Liver (tissue), 9 donors: ENCODE data around the gene ENTPD8. TPM values are rescaled to one million over a fixed set of nuclear protein-coding genes. Genes with fewer than 3 reads are reported as not detected.

Source experiments
- DNase-seq: peaks from one replicate; pipeline ENCODE4 v3.0.0-alpha.2; 2017; ENCODE audit warnings: low spot score
- H3K27ac ChIP-seq, 2 donors: one replicate each; pipeline ENCODE4 v1.7.0; 2013; ENCODE audit warnings: inconsistent platforms in 2 of 2, low read length in 2 of 2, control low read depth in 1 of 2, low read depth in 1 of 2, mild to moderate bottlenecking in 1 of 2
- H3K27me3 ChIP-seq, 4 donors: one replicate each; pipeline versions ENCODE4 v1.6.1 to v1.7.0; 2013; ENCODE audit warnings: low read length in 3 of 4, inconsistent platforms in 1 of 4, mild to moderate bottlenecking in 1 of 4, moderate library complexity in 1 of 4; ENCODE audit not compliant: control insufficient read depth in 4 of 4, insufficient read depth in 4 of 4
- H3K36me3 ChIP-seq, 4 donors: one replicate each; pipeline versions ENCODE4 v1.6.1 to v1.7.0; 2013; ENCODE audit warnings: low read length in 3 of 4, mild to moderate bottlenecking in 3 of 4, low read depth in 1 of 4, moderate library complexity in 1 of 4; ENCODE audit not compliant: control insufficient read depth in 4 of 4, insufficient read depth in 3 of 4
- H3K4me1 ChIP-seq, 4 donors: one replicate each; pipeline versions ENCODE4 v1.6.1 to v1.7.0; 2013; ENCODE audit warnings: low read length in 3 of 4, mild to moderate bottlenecking in 3 of 4, moderate library complexity in 1 of 4; ENCODE audit not compliant: control insufficient read depth in 4 of 4, insufficient read depth in 4 of 4
- H3K4me3 ChIP-seq, 3 donors: one replicate each; pipeline versions ENCODE4 v1.6.1 to v1.7.0; 2013; ENCODE audit warnings: low read length in 3 of 3, control low read depth in 1 of 3, low read depth in 1 of 3, mild to moderate bottlenecking in 1 of 3
- H3K9ac ChIP-seq, 2 donors: one replicate each; pipeline ENCODE4 v1.7.0; 2013; ENCODE audit warnings: low read length in 2 of 2, mild to moderate bottlenecking in 2 of 2, moderate library complexity in 2 of 2, control low read depth in 1 of 2, low read depth in 1 of 2
- H3K9me3 ChIP-seq, 4 donors: one replicate each; pipeline versions ENCODE4 v1.6.1 to v1.7.0; 2013; ENCODE audit warnings: low read length in 3 of 4; ENCODE audit not compliant: control insufficient read depth in 4 of 4
- EGR1 ChIP-seq, 2 donors: IDR thresholded peaks; 2 replicates each; pipeline ENCODE4 v1.6.1; 2016 to 2018; ENCODE audit warnings: antibody characterized with exemption in 2 of 2, low read depth in 2 of 2
- FOXA1 ChIP-seq: IDR thresholded peaks from 2 replicates; pipeline ENCODE4 v1.6.1; 2016; ENCODE audit warnings: antibody characterized with exemption
- FOXA2 ChIP-seq: IDR thresholded peaks from 2 replicates; pipeline ENCODE4 v1.6.1; 2016; ENCODE audit warnings: antibody characterized with exemption
- GABPA ChIP-seq, 2 donors: IDR thresholded peaks in 1 of 2; conservative IDR thresholded peaks in 1 of 2; 2 replicates each; pipeline ENCODE4 v1.6.1; 2016; ENCODE audit warnings: antibody characterized with exemption in 2 of 2, mild to moderate bottlenecking in 1 of 2, moderate library complexity in 1 of 2
- HNF4A ChIP-seq, 2 donors: conservative IDR thresholded peaks; 2 replicates each; pipeline ENCODE4 v1.6.1; 2016; ENCODE audit warnings: antibody characterized with exemption in 2 of 2, mild to moderate bottlenecking in 2 of 2
- HNF4G ChIP-seq: IDR thresholded peaks from 2 replicates; pipeline ENCODE4 v1.6.1; 2016; ENCODE audit warnings: antibody characterized with exemption
- NR2F2 ChIP-seq: IDR thresholded peaks from 2 replicates; pipeline ENCODE4 v1.6.1; 2016; ENCODE audit warnings: antibody characterized with exemption
- RAD21 ChIP-seq, 2 donors: IDR thresholded peaks; 2 replicates each; pipeline ENCODE4 v1.6.1; 2016; ENCODE audit warnings: antibody characterized with exemption in 2 of 2, mild to moderate bottlenecking in 2 of 2
- REST ChIP-seq: IDR thresholded peaks from 2 replicates; pipeline ENCODE4 v1.6.1; 2016; ENCODE audit warnings: antibody characterized with exemption, mild to moderate bottlenecking
- RXRA ChIP-seq, 2 donors: IDR thresholded peaks; 2 replicates each; pipeline ENCODE4 v1.6.1; 2017 to 2018; ENCODE audit warnings: antibody characterized with exemption in 2 of 2, mild to moderate bottlenecking in 1 of 2
- SP1 ChIP-seq: IDR thresholded peaks from 2 replicates; pipeline ENCODE4 v1.6.1; 2018; ENCODE audit warnings: antibody characterized with exemption, mild to moderate bottlenecking
- TAF1 ChIP-seq: conservative IDR thresholded peaks from 2 replicates; pipeline ENCODE4 v1.6.1; 2016; ENCODE audit warnings: antibody characterized with exemption, mild to moderate bottlenecking
- YY1 ChIP-seq: IDR thresholded peaks from 2 replicates; pipeline ENCODE4 v1.6.1; 2016; ENCODE audit warnings: antibody characterized with exemption, mild to moderate bottlenecking
- WGBS: extraction: QIAGEN DNeasy Blood & Tissue Kit; methylation state at CpG from one replicate; pipeline ENCODE4 v1.1.7; 2013; 5-methylcytosine and 5-hydroxymethylcytosine counted together
- polyA plus RNA-seq, 2 donors: library from polyadenylated mRNA; stranded (reverse) in 1 of 2; unstranded in 1 of 2; fragments of 200-250 nt in 1 of 2; fragments of >200 nt in 1 of 2; fragmentation: Nextera tagmentation in 1 of 2; extraction: Ambion mirVana in 1 of 2; gene quantifications; one replicate each; pipeline versions ENCODE4 v1.2.1 to v1.2.3, GENCODE V29; 2013 to 2015
- total RNA-seq, 2 donors: library from RNA; depleted of rRNA; stranded (reverse); fragments of >200 nt; gene quantifications; one replicate each; pipeline ENCODE4 v1.2.3, GENCODE V29; 2014
- TF ChIP-seq, protein P1 (sequence below): IDR thresholded peaks from 2 replicates; pipeline ENCODE4 v1.6.1; 2016; ENCODE audit warnings: antibody characterized with exemption
- TF ChIP-seq, protein P2 (sequence below): IDR thresholded peaks from 2 replicates; pipeline ENCODE4 v1.6.1; 2016; ENCODE audit warnings: antibody characterized with exemption
- donor health status: healthy.
- donor health status: healthy.
- donor health status: healthy.
- donor health status: healthy.
- donor health status: healthy.

Gene ENTPD8
- total and polyA plus RNA-seq, 4 donors, result 1.6 to 6.2 (median 4.9) TPM

DNA sequence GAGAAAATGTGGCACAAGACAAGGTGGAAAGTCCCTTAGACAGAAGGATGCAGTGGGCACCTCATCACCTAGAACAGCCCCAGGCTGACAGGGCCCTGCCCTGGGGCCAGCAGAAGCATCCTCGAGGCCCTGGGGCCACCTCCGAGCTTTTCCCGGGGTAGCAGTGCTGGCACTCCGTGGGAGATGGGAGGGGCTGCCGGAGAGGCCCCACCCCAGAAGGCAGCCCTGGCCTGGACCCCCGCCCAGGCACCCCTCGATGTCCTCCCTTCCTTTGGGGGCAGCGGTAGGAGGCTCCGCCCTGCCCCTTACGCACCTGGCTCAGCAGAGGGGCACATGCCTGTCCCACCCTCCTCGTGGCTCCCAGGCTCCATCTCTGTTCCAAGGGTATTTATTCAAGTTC is 35.7 kb upstream of the ENTPD8 start:
- Histone ChIP-seq H3K9me3 (peaks cover 2 to 12% (median 6%) of the 10 kb centered on the region in 4 donors), H3K36me3 (peaks cover 0 to 8% (median 6%) of the 10 kb centered on the region in 4 donors), H3K27me3 (no peaks in the 10 kb centered on the region), H3K4me1 (peaks cover 0 to 2% (median under 1%) of the 10 kb centered on the region in 4 donors), H3K9ac (no peak overlapping the region), H3K4me3 (no peak overlapping the region), H3K27ac (no peak overlapping the region)
- TF ChIP-seq SP1 (no peak), NR2F2 (no peak), GABPA (IDR thresholded peaks at IDR 0.05 in 1 of 2, conservative IDR thresholded peaks at IDR 0.05 in 1 of 2) (no peak), HNF4A (conservative IDR thresholded peaks at IDR 0.05) (no peak), HNF4G (no peak)
- TF ChIP-seq, protein P1, sequence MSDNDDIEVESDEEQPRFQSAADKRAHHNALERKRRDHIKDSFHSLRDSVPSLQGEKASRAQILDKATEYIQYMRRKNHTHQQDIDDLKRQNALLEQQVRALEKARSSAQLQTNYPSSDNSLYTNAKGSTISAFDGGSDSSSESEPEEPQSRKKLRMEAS, result no peak
- no peak for DNase-seq
- WGBS, result 93% methylated on average over 11 of the region's 11 CpGs

- peaks cover 2 to 12% (median 6%) of the 10 kb centered on the region in 4 donors for H3K9me3 ChIP-seq
- 88% methylated on average over 3 of the region's 3 CpGs for WGBS
- TF ChIP-seq EGR1 (IDR thresholded peaks at IDR 0.05; ENCODE audit: low read depth in 2 of 2), result no peak
- no peak for TF ChIP-seq TAF1
- no peak for TF ChIP-seq YY1
- TF ChIP-seq RAD21 (IDR thresholded peaks at IDR 0.05), result no peak
- TF ChIP-seq FOXA1, result no peak
- no peak overlapping the region for H3K9ac ChIP-seq
- no peak for DNase-seq
- H3K4me3 ChIP-seq, result no peak overlapping the region
- H3K36me3 ChIP-seq, result peaks cover 0 to 8% (median 6%) of the 10 kb centered on the region in 4 donors
- no peak overlapping the region for H3K27ac ChIP-seq
- H3K27me3 ChIP-seq, result no peaks in the 10 kb centered on the region
- no peaks in the 10 kb centered on the region for H3K4me1 ChIP-seq
Observed at GRCh38 chr9:137475666-137476065, 34.5 kb upstream of the ENTPD8 start.

- no peak overlapping the region for H3K27ac ChIP-seq
- H3K9ac ChIP-seq, result no peak overlapping the region
- peaks cover 2 to 12% (median 6%) of the 10 kb centered on the region in 4 donors for H3K9me3 ChIP-seq
- DNase-seq, result no peak
- WGBS, result 97% methylated on average over 18 of the region's 18 CpGs
- no peaks in the 10 kb centered on the region for H3K27me3 ChIP-seq
- H3K36me3 ChIP-seq, result peaks cover 0 to 8% (median 3%) of the 10 kb centered on the region in 4 donors
- H3K4me1 ChIP-seq, result no peaks in the 10 kb centered on the region
- H3K4me3 ChIP-seq, result no peak overlapping the region
- TF ChIP-seq FOXA2 (no peak), FOXA1 (no peak)
Observed at GRCh38 chr9:137474271-137474670, 33.1 kb upstream of the ENTPD8 start.

- no peak for TF ChIP-seq REST
- TF ChIP-seq FOXA2, result no peak
- TF ChIP-seq, protein P2, sequence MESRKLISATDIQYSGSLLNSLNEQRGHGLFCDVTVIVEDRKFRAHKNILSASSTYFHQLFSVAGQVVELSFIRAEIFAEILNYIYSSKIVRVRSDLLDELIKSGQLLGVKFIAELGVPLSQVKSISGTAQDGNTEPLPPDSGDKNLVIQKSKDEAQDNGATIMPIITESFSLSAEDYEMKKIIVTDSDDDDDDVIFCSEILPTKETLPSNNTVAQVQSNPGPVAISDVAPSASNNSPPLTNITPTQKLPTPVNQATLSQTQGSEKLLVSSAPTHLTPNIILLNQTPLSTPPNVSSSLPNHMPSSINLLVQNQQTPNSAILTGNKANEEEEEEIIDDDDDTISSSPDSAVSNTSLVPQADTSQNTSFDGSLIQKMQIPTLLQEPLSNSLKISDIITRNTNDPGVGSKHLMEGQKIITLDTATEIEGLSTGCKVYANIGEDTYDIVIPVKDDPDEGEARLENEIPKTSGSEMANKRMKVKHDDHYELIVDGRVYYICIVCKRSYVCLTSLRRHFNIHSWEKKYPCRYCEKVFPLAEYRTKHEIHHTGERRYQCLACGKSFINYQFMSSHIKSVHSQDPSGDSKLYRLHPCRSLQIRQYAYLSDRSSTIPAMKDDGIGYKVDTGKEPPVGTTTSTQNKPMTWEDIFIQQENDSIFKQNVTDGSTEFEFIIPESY, result no peak
- no peak for TF ChIP-seq RAD21 (IDR thresholded peaks at IDR 0.05)
- TF ChIP-seq RXRA (IDR thresholded peaks at IDR 0.05), result no peak
- H3K27me3 ChIP-seq, result no peaks in the 10 kb centered on the region
- WGBS, result 78% methylated on average over 7 of the region's 7 CpGs
- H3K4me3 ChIP-seq, result no peak overlapping the region
- H3K36me3 ChIP-seq, result peaks cover 0 to 3% (median 0%) of the 10 kb centered on the region in 4 donors
- H3K9ac ChIP-seq, result no peak overlapping the region
- peaks cover 0 to 4% (median 2%) of the 10 kb centered on the region in 4 donors for H3K9me3 ChIP-seq
- no peak for DNase-seq
- H3K27ac ChIP-seq, result no peak overlapping the region
- H3K4me1 ChIP-seq, result no peaks in the 10 kb centered on the region
Observed at GRCh38 chr9:137470785-137471184, 29.6 kb upstream of the ENTPD8 start.
